AG04449 (cell line): ENCODE data around the gene TBL1XR1.

Experiments
- CTCF ChIA-PET: fragments of 350-600 bp; formaldehyde crosslinking; extraction: SDS; loops from one replicate; lab custom pipeline; 2021; ENCODE audit warnings: antibody characterized with exemption; lab: Yijun Ruan, JAX
- POLR2A ChIA-PET: fragments of 400-600, 350-600 bp; formaldehyde crosslinking; extraction: SDS; loops from one replicate; lab custom pipeline; 2020; ENCODE audit warnings: antibody characterized with exemption, inconsistent platforms; lab: Yijun Ruan, JAX
- DNase-seq: peaks from one replicate; pipeline ENCODE4 v3.0.0-alpha.2; 2010; ENCODE audit warnings: low read depth, low spot score
- H3K4me3 ChIP-seq: 2 replicates; pipeline ENCODE4 v1.5.1; 2011; ENCODE audit warnings: low read depth, mild to moderate bottlenecking, control low read depth, low read length
- TF ChIP-seq, protein P1 (sequence below): IDR thresholded peaks from one replicate; pipeline ENCODE4 v1.5.1; 2011; ENCODE audit warnings: mild to moderate bottlenecking, moderate library complexity, low read length, control low read depth, inconsistent platforms; ENCODE audit not compliant: insufficient read depth; ENCODE audit errors: missing control alignments

The TBL1XR1 gene

DNA sequence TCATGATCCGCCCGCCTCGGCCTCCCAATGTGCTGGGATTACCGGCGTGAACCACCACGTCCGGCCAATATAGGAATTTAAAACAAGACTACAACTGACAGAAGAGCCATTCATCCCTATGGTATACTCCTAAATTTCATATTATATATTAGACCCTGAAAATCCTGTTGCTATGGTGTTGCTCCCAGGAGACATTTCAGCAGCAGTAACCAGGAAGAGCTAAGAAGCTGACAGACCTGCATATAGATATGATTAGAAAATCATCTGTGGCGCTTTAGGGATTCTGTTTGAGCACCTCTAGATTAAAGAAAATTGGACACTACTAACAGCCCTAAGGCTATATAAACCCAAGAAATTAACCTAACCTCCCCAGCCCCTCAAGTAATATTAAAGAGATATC is 38.8 kb downstream of the TBL1XR1 start:
- no peak for DNase-seq
- no peak overlapping the region for H3K4me3 ChIP-seq
- POLR2A ChIA-PET = no interaction called here
- CTCF ChIA-PET = no interaction called here
- TF ChIP-seq, protein P1, sequence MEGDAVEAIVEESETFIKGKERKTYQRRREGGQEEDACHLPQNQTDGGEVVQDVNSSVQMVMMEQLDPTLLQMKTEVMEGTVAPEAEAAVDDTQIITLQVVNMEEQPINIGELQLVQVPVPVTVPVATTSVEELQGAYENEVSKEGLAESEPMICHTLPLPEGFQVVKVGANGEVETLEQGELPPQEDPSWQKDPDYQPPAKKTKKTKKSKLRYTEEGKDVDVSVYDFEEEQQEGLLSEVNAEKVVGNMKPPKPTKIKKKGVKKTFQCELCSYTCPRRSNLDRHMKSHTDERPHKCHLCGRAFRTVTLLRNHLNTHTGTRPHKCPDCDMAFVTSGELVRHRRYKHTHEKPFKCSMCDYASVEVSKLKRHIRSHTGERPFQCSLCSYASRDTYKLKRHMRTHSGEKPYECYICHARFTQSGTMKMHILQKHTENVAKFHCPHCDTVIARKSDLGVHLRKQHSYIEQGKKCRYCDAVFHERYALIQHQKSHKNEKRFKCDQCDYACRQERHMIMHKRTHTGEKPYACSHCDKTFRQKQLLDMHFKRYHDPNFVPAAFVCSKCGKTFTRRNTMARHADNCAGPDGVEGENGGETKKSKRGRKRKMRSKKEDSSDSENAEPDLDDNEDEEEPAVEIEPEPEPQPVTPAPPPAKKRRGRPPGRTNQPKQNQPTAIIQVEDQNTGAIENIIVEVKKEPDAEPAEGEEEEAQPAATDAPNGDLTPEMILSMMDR = no peak

DNA sequence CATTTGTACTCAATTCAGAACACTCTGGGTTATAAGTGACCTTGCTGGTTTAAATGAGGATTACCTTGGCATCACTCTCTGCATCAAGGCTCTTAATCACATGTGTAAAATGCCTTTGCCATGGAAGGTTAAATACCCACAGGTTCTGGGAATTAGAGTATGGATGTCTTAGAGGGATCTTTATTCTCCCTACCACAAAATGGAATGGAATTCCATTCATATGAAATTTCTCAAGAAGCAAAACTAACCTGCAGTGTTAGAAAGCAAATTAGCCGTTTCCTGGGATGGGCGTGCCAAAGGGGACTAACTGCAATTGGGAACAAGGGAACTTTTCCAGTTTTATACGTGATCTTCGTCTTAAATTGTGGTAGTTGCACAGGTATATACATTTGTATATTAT is 39.8 kb downstream of the TBL1XR1 start:
- TF ChIP-seq, protein P1 = no peak
- ChIA-PET CTCF (no interaction called here), POLR2A (no interaction called here)
- no peak for DNase-seq
- H3K4me3 ChIP-seq = no peak overlapping the region

DNA sequence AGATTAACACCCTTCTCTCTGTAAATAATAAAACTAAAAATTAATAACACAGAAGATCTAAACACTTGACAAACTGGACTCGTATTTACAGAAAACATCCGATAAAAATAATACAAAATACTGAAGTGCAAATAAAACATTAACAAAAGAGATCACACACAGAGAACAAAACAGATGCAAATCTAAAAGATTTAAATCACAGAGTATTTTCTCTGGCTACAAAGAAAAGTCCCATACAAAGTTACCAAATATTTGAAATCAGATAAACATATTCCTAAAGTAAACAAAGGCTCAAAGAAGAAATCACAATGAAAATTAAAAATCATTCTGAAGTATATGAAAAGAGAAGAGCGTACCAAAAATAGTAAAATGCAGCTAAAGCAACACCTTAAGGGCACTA is 42.5 kb downstream of the TBL1XR1 start:
- ChIA-PET CTCF (interaction anchor here (0.7 kb wide), 1 partner anchor 108 kb away, joined by 3 read pairs; no protein-coding TSS in a partner anchor), POLR2A (interaction anchor here (0.6 kb wide), 1 partner anchor 39 kb away, joined by 3 read pairs; no protein-coding TSS in a partner anchor)
- no peak overlapping the region for H3K4me3 ChIP-seq
- TF ChIP-seq, protein P1 = no peak
- no peak for DNase-seq

DNA sequence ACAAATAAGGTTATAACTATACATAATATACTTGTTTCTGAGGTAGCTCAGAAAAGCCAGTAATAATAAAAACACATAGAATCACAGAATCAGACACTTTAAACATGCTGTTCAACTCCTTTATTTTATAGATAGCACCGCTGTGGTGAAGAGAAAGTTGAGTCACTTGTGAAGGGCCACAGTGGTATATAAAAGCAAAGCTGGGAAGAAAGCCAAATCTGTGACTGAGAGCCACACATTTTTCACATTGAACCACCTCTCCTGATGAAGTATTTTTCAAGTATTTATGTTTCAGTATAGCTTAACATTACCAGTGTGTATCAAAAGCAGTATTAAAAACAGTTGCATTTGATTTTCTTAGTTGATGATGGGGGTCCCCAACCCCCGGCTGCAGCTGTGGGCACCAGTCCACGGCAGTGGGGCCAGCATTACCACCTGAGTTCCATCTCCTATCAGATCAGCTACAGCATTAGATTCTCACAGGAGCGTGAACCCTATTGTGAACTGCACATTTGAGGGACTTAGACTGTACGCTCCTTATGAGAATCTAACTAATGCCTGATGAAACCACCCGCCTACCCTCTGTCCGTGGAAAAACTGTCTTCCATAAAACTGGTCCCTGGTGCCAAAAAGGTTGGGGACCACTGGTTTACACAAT is 46.2 kb downstream of the TBL1XR1 start:
- TF ChIP-seq, protein P1 = no peak
- peak; percentile 67 for DNase-seq
- CTCF ChIA-PET = interaction anchor here (0.7 kb wide), 1 partner anchor 98 kb away, joined by 3 read pairs; no protein-coding TSS in a partner anchor
- POLR2A ChIA-PET = no interaction called here
- H3K4me3 ChIP-seq = peak overlapping the region; percentile 23

DNA sequence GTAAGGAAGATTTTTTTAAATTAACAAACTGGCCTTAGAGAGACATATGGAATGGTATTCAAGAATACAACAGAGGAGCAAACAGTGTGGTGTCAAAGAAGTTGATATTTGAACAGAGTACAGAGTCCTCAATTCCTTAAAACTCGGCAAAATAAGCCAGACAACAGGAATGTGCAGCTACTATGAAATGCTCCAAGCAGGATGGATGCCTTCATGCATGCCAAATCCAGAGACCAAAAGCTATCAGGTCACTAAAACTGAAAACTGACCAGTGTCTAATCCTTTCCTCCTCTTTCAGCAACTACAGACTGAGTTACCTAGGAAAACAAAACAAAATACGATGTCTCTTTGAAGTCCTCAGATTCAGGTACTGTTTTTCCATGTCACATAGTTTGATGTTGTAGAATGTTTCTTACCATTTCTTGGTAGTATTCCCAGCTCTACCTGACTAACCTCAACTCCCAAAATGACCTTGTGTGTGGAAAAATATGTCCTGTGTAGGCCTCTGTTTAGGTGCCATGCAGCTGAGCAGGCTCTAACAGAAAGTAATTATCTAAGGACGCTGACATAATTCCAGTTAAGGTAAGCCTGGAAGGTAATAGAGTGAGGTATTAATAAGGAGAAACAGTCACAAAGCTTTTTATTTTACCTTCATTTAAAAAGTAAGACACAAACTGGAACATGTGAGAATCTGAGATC is 46.9 kb downstream of the TBL1XR1 start:
- TF ChIP-seq, protein P1 = no peak
- ChIA-PET CTCF (no interaction called here), POLR2A (interaction anchor here (1.0 kb wide), 1 partner anchor 11 kb away, joined by 3 read pairs; no protein-coding TSS in a partner anchor)
- no peak overlapping the region for H3K4me3 ChIP-seq
- DNase-seq = no peak

DNA sequence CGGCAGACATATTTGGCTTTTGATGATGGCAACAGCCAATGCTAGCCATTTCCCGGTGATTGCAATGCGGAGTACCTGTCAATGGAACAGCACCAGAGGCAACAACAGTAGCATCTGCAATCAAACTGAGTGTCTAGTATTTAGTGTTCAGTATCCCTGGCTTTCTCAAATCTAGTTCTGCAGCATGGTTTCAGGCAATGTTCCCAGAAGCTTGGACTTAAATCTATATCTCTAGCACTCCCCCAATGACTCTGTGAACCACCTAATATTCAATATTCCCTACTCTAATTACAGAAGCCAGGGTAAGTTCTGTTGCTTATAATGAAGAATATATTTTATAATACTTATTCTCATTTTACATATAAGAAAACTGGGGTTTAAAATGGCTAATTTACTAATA is 48.2 kb downstream of the TBL1XR1 start:
- H3K4me3 ChIP-seq = no peak overlapping the region
- TF ChIP-seq, protein P1 = no peak
- POLR2A ChIA-PET = interaction anchor here (0.6 to 1.0 kb wide), 2 partner anchors 9 to 93 kb away, joined by 3 read pairs; no protein-coding TSS in a partner anchor
- CTCF ChIA-PET = no interaction called here
- no peak for DNase-seq
